ENCODE measurements around the gene FBXL4. TPM values are rescaled to one million over a fixed set of nuclear protein-coding genes. Genes with fewer than 3 reads are reported as not detected.

FBXL4 gene
- total and polyA plus RNA-seq, 10 of the 15 experiments (the other 5 are each of a cell fraction or from before 2014, with no cell fraction given), result 2.9 to 16.9 (median 7.2) TPM

GRCh38 chr6:98834060-98835031 is 113.4 kb downstream of the FBXL4 start, which contains the start of gene POU3F2:
Gene POU3F2 (plus strand): TSS chr6:98834574. CDS start chr6:98834874, 300 bp downstream.
- no peaks in the 10 kb centered on the region for H3K79me2 ChIP-seq (ENCODE audit: control insufficient read depth, insufficient read depth, low read length)
- H2AFZ ChIP-seq (ENCODE audit: control insufficient read depth, low read depth, low read length), result peak within 1 kb of the TSS; percentile 39
- H3K9me3 ChIP-seq (replicated peaks; ENCODE audit: control insufficient read depth, insufficient read depth, low read length), result no peaks in the 10 kb centered on the region; the same call in 2 of the 3 replicates
- ChIA-PET RAD21 (ENCODE audit: unreplicated experiment) (no interaction called here), SMC1A (ENCODE audit: uncharacterized antibody, unreplicated experiment) (no interaction called here), POLR2A (no interaction called here), CTCF (no interaction called here)
- no peaks in the 10 kb centered on the region for H3K36me3 ChIP-seq (ENCODE audit: control insufficient read depth in 2 of 2, insufficient read depth in 2 of 2, low read length in 1 of 2)
- no TSS peak for BruUV-seq (replicated peaks)
- no peak within 1 kb of the TSS for H3K9ac ChIP-seq (ENCODE audit: control insufficient read depth, insufficient read depth, low read length)
- H3K27me3 ChIP-seq (replicated peaks in 1 of 2; ENCODE audit: control insufficient read depth in 2 of 2, insufficient read depth in 2 of 2, low read length in 1 of 2), result peaks cover 18 to 37% of the 10 kb centered on the region in 2 experiments
- no peak within 1 kb of the TSS for H3K27ac ChIP-seq (ENCODE audit: control insufficient read depth, insufficient read depth)
- peak within 1 kb of the TSS; percentile 84 for H3K4me2 ChIP-seq (ENCODE audit: control insufficient read depth, insufficient read depth)
- WGBS (ENCODE audit: insufficient coverage, insufficient replicate concordance, low lambda C conversion rate, missing lambda C conversion rate), result 2% methylated on average over 41 of the region's 83 CpGs
- intact Hi-C loops (cut with micrococcal nuclease; ENCODE audit: unreplicated experiment), result loop anchor here (5.0 kb wide), 1 partner anchor 57 kb away; no protein-coding TSS in a partner anchor
- no peak for FAIRE-seq
- peak; percentile 86 for ATAC-seq
- TF ChIP-seq ZNF384 (IDR thresholded peaks at IDR 0.05; ENCODE audit: borderline replicate concordance, low read depth, low read length) (no peak), PKNOX1 (IDR thresholded peaks at IDR 0.05) (peak; percentile 70), EGR1 (IDR thresholded peaks at IDR 0.05; ENCODE audit: borderline replicate concordance in 1 of 2, low read depth in 2 of 2, low read length in 2 of 2) (peak in 1 of 2 experiments; percentile 38; a peak in 1 of 3 replicates), RUNX3 (IDR thresholded peaks at IDR 0.05; ENCODE audit: low read length) (0 out of 2 replicates have a peak, but pooled peaks have one; percentile 18), IRF5 (IDR thresholded peaks at IDR 0.05; ENCODE audit: borderline replicate concordance) (no peak), RFX5 (IDR thresholded peaks at IDR 0.05; ENCODE audit: low read depth, low read length) (peak; percentile 81), YY1 (IDR thresholded peaks at IDR 0.05; ENCODE audit: low read depth, low read length) (0 out of 2 replicates have a peak, but pooled peaks have one; percentile 34)
- peak within 1 kb of the TSS; percentile 64 for H3K4me3 ChIP-seq
- no peaks in the 10 kb centered on the region for H4K20me1 ChIP-seq (ENCODE audit: control insufficient read depth, insufficient read depth)
- no peaks in the 10 kb centered on the region for H3K4me1 ChIP-seq (ENCODE audit: control insufficient read depth, insufficient read depth, low read length)
- DNase-seq (ENCODE audit: low read depth, low spot score), result no peak
- in situ Hi-C loops (cut with MboI), result no loop called here
